Astrocyte of the cerebellum (primary cell): Measurements from ENCODE around the gene PAFAH1B1.
A peak's percentile ranks its signal among the peaks of the same experiment; 100 is the strongest.
"Not testable (repeated sequence)": the region's sequence is repeated elsewhere in the genome, so short reads cannot be mapped to it uniquely, and the experiment has no call there.

ENCODE experiments used
- DNase-seq: peaks from one replicate; pipeline ENCODE4 v3.0.0-alpha.2; 2011; ENCODE audit warnings: low read depth
- H3K4me3 ChIP-seq: 2 replicates; pipeline ENCODE4 v1.5.1; 2011; ENCODE audit warnings: mild to moderate bottlenecking, low read depth, low read length, moderate library complexity
- in situ Hi-C: cut with HindIII; loops from 2 replicates; pipeline ENCODE4 v1.10.0; 2017; ENCODE audit warnings: low sequenced_read_pairs
- TF ChIP-seq, protein P1 (sequence below): IDR thresholded peaks from 2 replicates; pipeline ENCODE4 v1.5.1; 2012; ENCODE audit warnings: low read length, low read depth, moderate library complexity, mild to moderate bottlenecking; ENCODE audit errors: missing control alignments

The PAFAH1B1 gene

DNA sequence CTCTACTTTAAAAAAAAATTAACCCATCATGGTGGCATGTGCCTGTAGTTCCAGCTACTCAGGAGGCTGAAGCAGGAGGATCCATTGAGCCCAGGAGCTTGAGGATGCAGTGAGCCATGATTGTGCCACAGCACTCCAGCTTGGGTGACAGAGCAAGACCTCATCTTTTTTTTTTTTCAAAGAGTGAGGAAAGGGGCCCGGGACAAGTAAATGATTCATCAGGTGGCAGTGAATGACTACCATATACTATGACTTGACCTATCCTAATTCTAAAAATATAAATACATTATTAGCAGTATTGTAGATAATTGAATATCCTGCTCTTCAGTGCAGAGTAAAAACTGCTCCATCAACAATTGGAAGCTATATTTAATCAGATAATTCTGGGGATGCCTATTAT, 62.8 kb downstream of the PAFAH1B1 start:
- H3K4me3 ChIP-seq = no peak overlapping the region
- TF ChIP-seq, protein P1, sequence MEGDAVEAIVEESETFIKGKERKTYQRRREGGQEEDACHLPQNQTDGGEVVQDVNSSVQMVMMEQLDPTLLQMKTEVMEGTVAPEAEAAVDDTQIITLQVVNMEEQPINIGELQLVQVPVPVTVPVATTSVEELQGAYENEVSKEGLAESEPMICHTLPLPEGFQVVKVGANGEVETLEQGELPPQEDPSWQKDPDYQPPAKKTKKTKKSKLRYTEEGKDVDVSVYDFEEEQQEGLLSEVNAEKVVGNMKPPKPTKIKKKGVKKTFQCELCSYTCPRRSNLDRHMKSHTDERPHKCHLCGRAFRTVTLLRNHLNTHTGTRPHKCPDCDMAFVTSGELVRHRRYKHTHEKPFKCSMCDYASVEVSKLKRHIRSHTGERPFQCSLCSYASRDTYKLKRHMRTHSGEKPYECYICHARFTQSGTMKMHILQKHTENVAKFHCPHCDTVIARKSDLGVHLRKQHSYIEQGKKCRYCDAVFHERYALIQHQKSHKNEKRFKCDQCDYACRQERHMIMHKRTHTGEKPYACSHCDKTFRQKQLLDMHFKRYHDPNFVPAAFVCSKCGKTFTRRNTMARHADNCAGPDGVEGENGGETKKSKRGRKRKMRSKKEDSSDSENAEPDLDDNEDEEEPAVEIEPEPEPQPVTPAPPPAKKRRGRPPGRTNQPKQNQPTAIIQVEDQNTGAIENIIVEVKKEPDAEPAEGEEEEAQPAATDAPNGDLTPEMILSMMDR = no peak
- in situ Hi-C loops = no loop called here
- DNase-seq = no peak

DNA sequence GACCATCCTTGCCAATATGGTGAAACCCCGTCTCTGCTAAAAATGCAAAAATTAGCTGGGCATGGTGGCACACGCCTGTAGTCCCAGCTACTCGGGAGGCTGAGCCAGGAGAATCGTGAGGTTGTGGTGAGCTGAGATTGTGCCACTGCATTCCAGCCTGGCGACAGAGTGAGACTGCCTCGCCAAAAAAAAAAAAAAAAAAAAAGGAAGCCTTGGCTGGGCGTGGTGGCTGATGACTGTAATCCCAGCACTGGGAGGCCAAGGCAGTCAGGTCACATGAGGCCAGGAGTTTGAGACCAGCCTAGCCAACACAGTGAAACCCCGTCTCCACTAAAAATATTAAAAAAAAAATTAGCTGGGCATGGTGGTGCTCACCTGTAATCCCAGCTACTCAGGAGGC, 65.9 kb downstream of the PAFAH1B1 start:
- in situ Hi-C loops, DNase-seq, H3K4me3 ChIP-seq: not testable (repeated sequence)

DNA sequence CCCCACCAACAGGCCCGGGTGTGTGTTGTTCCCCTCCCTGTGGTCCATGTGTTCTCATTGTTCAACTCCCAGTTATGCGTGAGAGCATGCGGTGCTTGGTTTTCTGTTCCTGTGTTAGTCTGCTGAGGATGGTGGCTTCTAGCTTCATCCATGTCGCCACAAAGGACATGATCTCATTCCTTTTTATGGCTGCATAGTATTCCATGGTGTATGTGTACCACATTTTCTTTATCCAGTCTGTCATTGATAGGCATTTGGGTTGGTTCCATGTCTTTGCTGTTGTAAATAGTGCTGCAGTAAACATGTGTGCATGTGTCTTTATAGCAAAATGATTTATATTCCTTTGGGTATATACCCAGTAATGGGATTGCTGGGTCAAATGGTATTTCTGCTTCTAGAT, 67.0 kb downstream of the PAFAH1B1 start:
- in situ Hi-C loops, H3K4me3 ChIP-seq, DNase-seq: not testable (repeated sequence)

DNA sequence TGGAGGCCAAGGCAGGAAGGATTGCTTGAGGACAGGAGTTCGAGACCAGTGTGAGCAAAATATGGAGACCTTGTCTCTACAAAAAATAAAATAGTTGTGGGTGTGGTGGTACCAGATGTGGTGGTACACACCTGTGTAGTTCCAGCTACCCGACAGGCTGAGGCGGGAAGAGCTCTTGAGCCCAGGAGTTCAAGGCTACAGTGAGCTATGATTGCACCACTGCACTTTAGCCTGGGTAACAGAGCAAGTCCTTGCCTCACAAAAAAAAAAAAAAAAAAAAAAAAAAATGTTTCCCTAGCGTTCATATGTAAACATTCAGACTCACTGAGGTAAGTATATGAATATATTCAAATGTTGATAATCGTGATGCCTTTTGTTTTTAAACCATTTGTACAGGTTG, 78.6 kb downstream of the PAFAH1B1 start:
- TF ChIP-seq, protein P1 = no peak
- in situ Hi-C loops = no loop called here
- no peak for DNase-seq
- H3K4me3 ChIP-seq = no peak overlapping the region

DNA sequence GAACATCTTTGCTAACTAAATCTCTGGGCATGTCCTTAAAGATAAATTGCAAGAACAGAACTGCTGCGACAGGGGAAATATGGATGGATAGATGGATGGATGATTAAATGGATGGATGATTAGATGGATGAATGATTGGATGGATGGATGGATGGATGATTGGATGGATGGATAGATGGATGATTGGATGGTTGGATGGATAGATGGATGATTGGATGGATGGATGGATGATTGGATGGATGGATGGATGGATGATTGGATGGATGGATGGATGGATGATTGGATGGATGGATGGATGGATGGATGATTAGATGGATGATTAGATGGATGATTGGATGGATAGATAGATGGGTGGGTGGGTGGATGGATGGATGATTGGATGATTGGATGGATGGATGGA, 85.8 kb downstream of the PAFAH1B1 start:
- H3K4me3 ChIP-seq, DNase-seq, in situ Hi-C loops: not testable (repeated sequence)

DNA sequence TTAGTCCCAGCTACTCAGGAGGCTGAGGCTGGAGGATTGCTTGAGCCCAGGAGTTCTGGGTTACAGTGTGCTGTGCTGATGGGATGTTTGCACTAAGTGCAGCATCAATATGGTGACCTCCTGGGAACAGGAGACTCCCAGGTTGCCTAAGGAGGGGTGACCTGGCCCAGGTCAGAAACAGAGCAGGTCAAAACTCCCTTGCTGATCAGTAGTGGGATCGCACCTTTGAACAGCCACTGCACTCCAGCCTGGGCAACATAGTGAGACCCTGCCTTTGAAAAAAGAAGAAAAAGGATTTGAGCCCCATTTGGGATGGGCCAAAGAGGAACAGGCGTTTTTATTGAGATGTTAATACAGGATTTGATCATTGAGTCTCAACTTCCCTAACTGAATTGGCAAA, 87.5 kb downstream of the PAFAH1B1 start:
- H3K4me3 ChIP-seq = no peak overlapping the region
- in situ Hi-C loops = no loop called here
- TF ChIP-seq, protein P1 = no peak
- DNase-seq = no peak

DNA sequence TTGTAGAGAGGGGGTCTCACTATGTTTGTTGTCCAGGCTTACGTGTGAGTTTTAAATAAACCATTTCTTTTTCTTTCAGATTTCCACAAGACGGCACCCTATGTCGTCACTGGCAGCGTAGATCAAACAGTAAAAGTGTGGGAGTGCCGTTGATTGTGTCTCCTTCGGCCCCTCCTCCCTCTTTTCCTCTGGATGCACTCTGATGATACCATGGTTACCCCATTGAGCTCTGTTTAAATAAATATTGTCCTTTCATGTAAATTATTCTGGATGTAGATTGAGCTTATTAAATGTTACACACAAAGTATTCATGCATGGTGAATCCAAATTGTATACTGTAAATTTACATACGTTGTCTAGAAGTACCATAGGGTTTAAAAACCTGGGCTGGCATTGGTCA, 88.2 kb downstream of the PAFAH1B1 start:
- in situ Hi-C loops = no loop called here
- no peak for DNase-seq
- H3K4me3 ChIP-seq = no peak overlapping the region
- TF ChIP-seq, protein P1 = no peak

DNA sequence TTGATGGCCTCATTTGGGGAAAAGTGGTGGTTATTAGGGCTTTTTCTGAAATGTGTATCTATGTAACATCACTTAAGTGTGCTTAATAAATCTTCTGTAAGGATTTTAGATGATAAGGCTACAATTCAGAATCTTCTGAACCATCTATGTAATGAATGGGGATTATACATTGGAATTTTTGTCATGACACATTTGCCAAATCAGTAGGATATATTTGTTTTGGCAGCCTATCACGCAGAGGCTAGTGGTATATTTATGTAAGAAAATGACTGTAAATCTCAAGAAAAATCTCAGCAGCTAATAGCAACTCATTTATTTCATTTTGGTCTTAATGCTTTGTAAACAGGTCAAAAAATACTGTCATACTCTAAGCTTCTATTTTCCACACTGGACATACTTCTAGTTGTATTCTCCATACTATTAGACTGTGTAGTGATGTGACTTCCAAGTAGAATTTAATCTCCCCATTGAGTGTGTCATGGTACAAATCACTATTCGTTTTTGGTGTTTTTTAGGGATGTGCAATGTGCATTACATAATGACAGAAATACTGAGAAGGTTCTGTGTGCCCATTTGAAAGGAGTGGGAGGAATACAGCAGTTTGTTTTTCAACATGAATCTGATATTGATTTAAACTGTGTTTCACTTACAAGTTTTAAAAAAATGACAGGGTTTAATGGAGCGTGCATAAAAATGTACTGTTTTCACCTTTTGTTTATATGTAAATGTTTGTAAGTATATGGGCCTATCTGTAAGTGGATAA, 88.9 kb downstream of the PAFAH1B1 start:
- in situ Hi-C loops = no loop called here
- H3K4me3 ChIP-seq = no peak overlapping the region
- TF ChIP-seq, protein P1 = no peak
- peak; percentile 19 for DNase-seq
